ENCODE measurements around the gene F10.

DNA sequence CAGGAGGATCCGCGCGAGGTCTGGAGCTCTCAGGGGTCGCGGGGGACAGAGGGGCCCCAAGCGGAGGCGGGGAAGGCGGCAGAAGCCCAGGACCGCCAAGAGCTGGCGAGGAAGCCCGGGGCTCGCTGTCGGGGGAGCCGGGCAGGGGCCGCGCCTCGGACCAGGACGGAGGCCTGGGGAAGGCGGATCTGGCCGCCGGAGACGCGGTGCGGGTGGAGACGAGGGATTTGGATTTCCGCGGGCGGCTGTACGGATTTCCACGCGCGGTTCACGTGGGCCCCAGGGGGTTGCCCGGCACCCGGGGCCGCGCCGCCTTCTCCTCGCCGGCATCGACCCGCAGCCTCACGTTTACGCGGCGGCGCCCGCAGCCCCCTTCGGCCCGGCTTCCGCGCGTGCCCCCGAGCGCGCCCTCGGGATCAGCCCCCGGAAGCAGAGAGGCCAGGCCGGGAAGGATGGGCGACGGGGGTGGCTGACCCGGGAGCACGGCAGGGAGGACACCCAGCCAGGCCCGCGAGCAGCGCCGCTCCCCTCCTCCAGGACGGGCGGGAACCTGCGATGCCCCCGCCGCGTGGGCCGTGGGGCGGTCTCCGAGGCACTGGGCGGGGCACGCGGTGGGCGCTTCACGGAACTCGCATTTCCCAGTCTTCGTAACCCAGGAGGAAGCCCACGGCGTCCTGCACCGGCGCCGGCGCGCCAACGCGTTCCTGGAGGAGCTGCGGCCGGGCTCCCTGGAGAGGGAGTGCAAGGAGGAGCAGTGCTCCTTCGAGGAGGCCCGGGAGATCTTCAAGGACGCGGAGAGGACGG, 12.3 kb upstream of the F10 start:
- TF ChIP-seq POLR2A (IDR thresholded peaks at IDR 0.05; ENCODE audit: low read length) (no peak), GATA1 (IDR thresholded peaks at IDR 0.05; ENCODE audit: low read depth, low read length) (no peak)
